ENCODE data around the gene MYL2. TPM values are rescaled to one million over a fixed set of nuclear protein-coding genes. Genes with fewer than 3 reads are reported as not detected.

The MYL2 gene
- total and polyA plus RNA-seq, 10 of the 15 experiments (the other 5 are each of a cell fraction or from before 2014, with no cell fraction given) = 0.08 to 1.8 (median 0.57) TPM; not detected in 1

DNA sequence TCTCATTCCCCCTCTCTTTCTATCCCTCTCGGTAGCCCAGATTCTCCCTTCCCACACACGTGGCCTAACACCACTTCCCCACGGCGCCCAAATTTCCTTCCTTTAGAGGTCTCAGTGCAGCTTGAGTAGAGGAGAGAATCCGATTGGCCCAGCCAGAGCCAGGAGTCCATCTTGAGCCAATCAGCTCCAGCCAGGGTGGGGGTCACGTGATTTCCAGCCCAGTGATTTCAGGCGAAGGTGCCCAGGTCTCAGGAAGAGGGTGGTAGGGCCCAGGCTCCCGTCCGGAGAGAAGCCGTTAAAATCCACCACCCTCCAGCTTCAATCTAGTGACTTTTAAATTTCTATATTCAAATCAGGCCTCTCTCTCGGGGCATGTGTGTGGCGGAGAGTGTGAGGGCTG is 45.2 kb upstream of the MYL2 start (continued):
- TF ChIP-seq, protein P1, sequence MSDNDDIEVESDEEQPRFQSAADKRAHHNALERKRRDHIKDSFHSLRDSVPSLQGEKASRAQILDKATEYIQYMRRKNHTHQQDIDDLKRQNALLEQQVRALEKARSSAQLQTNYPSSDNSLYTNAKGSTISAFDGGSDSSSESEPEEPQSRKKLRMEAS (IDR thresholded peaks at IDR 0.05; ENCODE audit: low read depth, low read length) = no peak
- TF ChIP-seq MXI1 (IDR thresholded peaks at IDR 0.05; ENCODE audit: low read depth, low read length) (no peak), POLR2AphosphoS5 (IDR thresholded peaks at IDR 0.05; ENCODE audit: low read length) (no peak), CREM (IDR thresholded peaks at IDR 0.05; ENCODE audit: low read depth) (no peak)

GRCh38 chr12:110960795-110961194 is 40.4 kb upstream of the MYL2 start:
- ATAC-seq (no peak), DNase-seq (ENCODE audit: low read depth, low spot score) (no peak), FAIRE-seq (no peak)
- RAD21 ChIA-PET (ENCODE audit: unreplicated experiment) = no interaction called here
- Histone ChIP-seq H3K9me3 (replicated peaks; ENCODE audit: control insufficient read depth, insufficient read depth, low read length) (no peaks in the 10 kb centered on the region; the same call in 2 of the 3 replicates), H3K27me3 (replicated peaks in 1 of 2; ENCODE audit: control insufficient read depth in 2 of 2, insufficient read depth in 2 of 2, low read length in 1 of 2) (no peaks in the 10 kb centered on the region; a peak in 2 of 4 replicates), H3K27ac (ENCODE audit: control insufficient read depth, insufficient read depth) (no peak overlapping the region), H3K9ac (ENCODE audit: control insufficient read depth, insufficient read depth, low read length) (no peak overlapping the region), H3K79me2 (ENCODE audit: control insufficient read depth, insufficient read depth, low read length) (no peaks in the 10 kb centered on the region), H3K4me1 (ENCODE audit: control insufficient read depth, insufficient read depth, low read length) (no peaks in the 10 kb centered on the region), H2AFZ (ENCODE audit: control insufficient read depth, low read depth, low read length) (no peak overlapping the region), H3K4me2 (ENCODE audit: control insufficient read depth, insufficient read depth) (no peak overlapping the region), H4K20me1 (ENCODE audit: control insufficient read depth, insufficient read depth) (no peaks in the 10 kb centered on the region), H3K36me3 (ENCODE audit: control insufficient read depth in 2 of 2, insufficient read depth in 2 of 2, low read length in 1 of 2) (no peaks in the 10 kb centered on the region), H3K4me3 (no peak overlapping the region)
- in situ Hi-C loops (cut with MboI) (no loop called here), intact Hi-C loops (cut with micrococcal nuclease; ENCODE audit: unreplicated experiment) (no loop called here)
- 38% methylated on average over 2 of the region's 2 CpGs for WGBS (ENCODE audit: insufficient coverage, insufficient replicate concordance, low lambda C conversion rate, missing lambda C conversion rate)
- POLR2A ChIA-PET = no interaction called here
- SMC1A ChIA-PET (ENCODE audit: uncharacterized antibody, unreplicated experiment) = interaction anchor here (0.6 to 0.7 kb wide), 2 partner anchors 9 to 250 kb away, joined by 3 read pairs; no protein-coding TSS in a partner anchor
- no TSS peak for BruUV-seq (replicated peaks)
- CTCF ChIA-PET = no interaction called here
- TF ChIP-seq FOS (IDR thresholded peaks at IDR 0.05; ENCODE audit: borderline replicate concordance, extremely low read depth, insufficient read length) = no peak
- no peak for TF ChIP-seq KAT2A (conservative IDR thresholded peaks at IDR 0.05; ENCODE audit: control insufficient read depth, low read depth, low read length)
- TF ChIP-seq TBL1XR1 (IDR thresholded peaks at IDR 0.05; ENCODE audit: low read depth, low read length) = no peak
- no peak for TF ChIP-seq IRF3 (IDR thresholded peaks at IDR 0.05)
- no peak for TF ChIP-seq RAD51 (IDR thresholded peaks at IDR 0.05)
- no peak for TF ChIP-seq PAX8 (IDR thresholded peaks at IDR 0.05)
- no peak for TF ChIP-seq NRF1 (conservative IDR thresholded peaks at IDR 0.05; ENCODE audit: low read depth, low read length)
- no peak for TF ChIP-seq STAT3 (IDR thresholded peaks at IDR 0.05; ENCODE audit: low read depth, low read length)
- TF ChIP-seq HCFC1 (IDR thresholded peaks at IDR 0.05; ENCODE audit: low read length) = no peak
- TF ChIP-seq, protein P2, sequence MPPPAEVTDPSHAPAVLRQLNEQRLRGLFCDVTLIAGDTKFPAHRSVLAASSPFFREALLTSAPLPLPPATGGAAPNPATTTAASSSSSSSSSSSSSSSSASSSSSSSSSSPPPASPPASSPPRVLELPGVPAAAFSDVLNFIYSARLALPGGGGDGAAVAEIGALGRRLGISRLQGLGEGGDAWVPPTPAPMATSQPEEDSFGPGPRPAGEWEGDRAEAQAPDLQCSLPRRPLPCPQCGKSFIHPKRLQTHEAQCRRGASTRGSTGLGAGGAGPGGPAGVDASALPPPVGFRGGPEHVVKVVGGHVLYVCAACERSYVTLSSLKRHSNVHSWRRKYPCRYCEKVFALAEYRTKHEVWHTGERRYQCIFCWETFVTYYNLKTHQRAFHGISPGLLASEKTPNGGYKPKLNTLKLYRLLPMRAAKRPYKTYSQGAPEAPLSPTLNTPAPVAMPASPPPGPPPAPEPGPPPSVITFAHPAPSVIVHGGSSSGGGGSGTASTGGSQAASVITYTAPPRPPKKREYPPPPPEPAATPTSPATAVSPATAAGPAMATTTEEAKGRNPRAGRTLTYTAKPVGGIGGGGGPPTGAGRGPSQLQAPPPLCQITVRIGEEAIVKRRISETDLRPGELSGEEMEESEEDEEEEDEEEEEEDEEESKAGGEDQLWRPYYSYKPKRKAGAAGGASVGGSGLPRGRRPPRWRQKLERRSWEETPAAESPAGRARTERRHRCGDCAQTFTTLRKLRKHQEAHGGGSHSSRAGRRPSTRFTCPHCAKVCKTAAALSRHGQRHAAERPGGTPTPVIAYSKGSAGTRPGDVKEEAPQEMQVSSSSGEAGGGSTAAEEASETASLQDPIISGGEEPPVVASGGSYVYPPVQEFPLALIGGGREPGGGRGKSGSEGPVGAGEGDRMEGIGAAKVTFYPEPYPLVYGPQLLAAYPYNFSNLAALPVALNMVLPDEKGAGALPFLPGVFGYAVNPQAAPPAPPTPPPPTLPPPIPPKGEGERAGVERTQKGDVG (CRISPR knock-in tag; IDR thresholded peaks at IDR 0.05) = no peak
- TF ChIP-seq RBBP5 (conservative IDR thresholded peaks at IDR 0.05) = no peak
- no peak for TF ChIP-seq ZNF217 (IDR thresholded peaks at IDR 0.05)
- TF ChIP-seq CEBPZ (IDR thresholded peaks at IDR 0.05; ENCODE audit: low read depth, low read length) = no peak
- no peak for TF ChIP-seq SPI1 (IDR thresholded peaks at IDR 0.05; ENCODE audit: borderline replicate concordance, insufficient read depth, low read depth, low read length)

All from GM12878 (cell line).